Uterus (tissue), 2 donors: ENCODE data around the gene BRAP.

Source experiments
- CTCF ChIP-seq, 4 experiments: fragments of 200-600 bp in 2 of 4; fragments of 450-650 bp in 2 of 4; sonication (generic) in 2 of 4; IDR thresholded peaks; one replicate each; pipeline ENCODE4 v1.5.1; 2016 to 2019; ENCODE audit warnings: antibody characterized with exemption in 4 of 4, mild to moderate bottlenecking in 2 of 4, moderate library complexity in 1 of 4
- POLR2A ChIP-seq, 2 donors: fragments of 450-650 bp; IDR thresholded peaks; one replicate each; pipeline ENCODE4 v1.6.1; 2016; ENCODE audit warnings: antibody characterized with exemption in 2 of 2, mild to moderate bottlenecking in 1 of 2, moderate library complexity in 1 of 2

- TF ChIP-seq CTCF (IDR thresholded peaks at IDR 0.05) (no peak), POLR2A (IDR thresholded peaks at IDR 0.05) (no peak)
These were observed 30.4 kb downstream of the BRAP start for GRCh38 chr12:111655356-111655755.
